HCEC 1CT (cell line): ENCODE results near the gene AFAP1.

Experiments
- DNase-seq: peaks from one replicate; pipeline ENCODE4 v3.0.0-alpha.2; 2017

AFAP1 gene

GRCh38 chr4:7818399-7818911 is 121.2 kb downstream of the AFAP1 start:
- no peak for DNase-seq

- no peak for DNase-seq
Observed at GRCh38 chr4:7817877-7818398, 121.7 kb downstream of the AFAP1 start.

- no peak for DNase-seq
Observed at GRCh38 chr4:7816771-7817170, 122.9 kb downstream of the AFAP1 start.

GRCh38 chr4:7815981-7816380 is 123.7 kb downstream of the AFAP1 start:
- no peak for DNase-seq

GRCh38 chr4:7815562-7815961 is 124.1 kb downstream of the AFAP1 start:
- DNase-seq, result peak; percentile 77

- no peak for DNase-seq
Observed at GRCh38 chr4:7814451-7814850, 125.2 kb downstream of the AFAP1 start.

- peak; percentile 6 for DNase-seq
Observed at GRCh38 chr4:7813674-7814073, 126.0 kb downstream of the AFAP1 start.

- no peak for DNase-seq
Observed at GRCh38 chr4:7812921-7813320, 126.7 kb downstream of the AFAP1 start.

GRCh38 chr4:7812231-7812857 is 127.3 kb downstream of the AFAP1 start:
- no peak for DNase-seq

- DNase-seq, result peak; percentile 71
Observed at GRCh38 chr4:7811536-7812191, 128.0 kb downstream of the AFAP1 start.

GRCh38 chr4:7810783-7811535 is 128.7 kb downstream of the AFAP1 start:
- DNase-seq, result no peak

- peak; percentile 78 for DNase-seq
Observed at GRCh38 chr4:7808752-7809151, 130.9 kb downstream of the AFAP1 start.

GRCh38 chr4:7808181-7808580 is 131.5 kb downstream of the AFAP1 start:
- DNase-seq, result no peak

GRCh38 chr4:7807351-7807921 is 132.2 kb downstream of the AFAP1 start:
- no peak for DNase-seq

GRCh38 chr4:7806338-7807090 is 133.1 kb downstream of the AFAP1 start:
- peak; percentile 46 for DNase-seq

- DNase-seq, result peak; percentile 56
Observed at GRCh38 chr4:7805533-7806337, 133.9 kb downstream of the AFAP1 start.

- no peak for DNase-seq
Observed at GRCh38 chr4:7804756-7805385, 134.8 kb downstream of the AFAP1 start.

- DNase-seq, result peak; percentile 53
Observed at GRCh38 chr4:7803992-7804755, 135.5 kb downstream of the AFAP1 start.

GRCh38 chr4:7803371-7803770 is 136.3 kb downstream of the AFAP1 start:
- no peak for DNase-seq

- DNase-seq, result peak; percentile 57
Observed at GRCh38 chr4:7802093-7802726, 137.5 kb downstream of the AFAP1 start.
